Progenitor cell of endocrine pancreas (in vitro differentiated cells): ENCODE results near the gene POC1A. TPM values are rescaled to one million over a fixed set of nuclear protein-coding genes. Genes with fewer than 3 reads are reported as not detected.
A peak's percentile ranks its signal among the peaks of the same experiment; 100 is the strongest.

Experiments used
- DNase-seq: peaks from one replicate; pipeline ENCODE4 v3.0.0; 2021; ENCODE audit warnings: low spot score; ENCODE audit not compliant: unreplicated experiment
- H3K27ac Mint-ChIP-seq: 2 replicates; pipeline ENCODE4 v1.8.0; 2021; ENCODE audit warnings: mild to moderate bottlenecking, moderate library complexity, mixed read lengths
- H3K27me3 Mint-ChIP-seq: 2 replicates; pipeline ENCODE4 v1.8.0; 2021; ENCODE audit warnings: mixed read lengths
- H3K36me3 Mint-ChIP-seq: 2 replicates; pipeline ENCODE4 v1.8.0; 2022; ENCODE audit warnings: mixed read lengths; ENCODE audit not compliant: insufficient read depth
- H3K4me1 Mint-ChIP-seq: 2 replicates; pipeline ENCODE4 v1.8.0; 2021; ENCODE audit warnings: low read depth, mixed read lengths
- H3K4me3 Mint-ChIP-seq: 2 replicates; pipeline ENCODE4 v1.8.0; 2021; ENCODE audit warnings: low read depth, mild to moderate bottlenecking, moderate library complexity, mixed read lengths
- H3K9me3 Mint-ChIP-seq: 2 replicates; pipeline ENCODE4 v1.8.0; 2021; ENCODE audit warnings: low read depth, mixed read lengths
- total RNA-seq: library from RNA; stranded (reverse); gene quantifications from 2 replicates; pipeline ENCODE4 v1.2.1, GENCODE V29; 2021
- TF ChIP-seq, protein P1 (sequence below): fragments of 200-600 bp; sonication (generic); IDR thresholded peaks from one replicate; pipeline ENCODE4 v1.5.0; 2021; ENCODE audit warnings: antibody characterized with exemption, mild to moderate bottlenecking; ENCODE audit not compliant: unreplicated experiment

Gene POC1A
- total RNA-seq, 1 donor from 2014 or later, result 14.5 TPM

DNA sequence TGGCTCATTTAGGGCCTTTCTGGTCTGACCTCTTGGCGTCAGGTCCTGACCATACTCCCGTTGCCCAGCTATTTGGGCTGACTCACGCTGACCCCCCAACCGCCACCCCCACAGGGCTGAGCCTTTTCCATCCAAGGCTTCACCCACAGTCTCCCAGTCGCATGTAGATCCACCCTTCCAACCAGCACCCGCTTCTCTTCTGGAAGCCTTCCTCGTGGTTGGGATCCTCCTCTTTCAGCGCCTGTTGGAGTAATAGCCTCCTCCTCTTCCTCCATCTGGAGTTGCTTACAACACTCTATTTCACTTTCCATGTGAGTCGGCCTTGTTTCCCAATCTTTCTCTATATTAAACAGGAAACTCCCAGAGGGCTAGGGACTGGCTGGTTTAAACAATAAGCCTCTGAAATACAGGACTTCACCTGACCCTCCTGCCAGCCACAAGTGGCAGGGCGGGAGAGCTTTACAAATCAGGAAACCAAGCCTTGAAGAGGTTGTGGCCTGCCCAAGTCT is 41.7 kb upstream of the POC1A start:
- H3K9me3 Mint-ChIP-seq, result no peaks in the 10 kb centered on the region
- peaks cover 4% of the 10 kb centered on the region for H3K36me3 Mint-ChIP-seq
- peaks cover 17% of the 10 kb centered on the region for H3K4me1 Mint-ChIP-seq
- no peaks in the 10 kb centered on the region for H3K27me3 Mint-ChIP-seq
- TF ChIP-seq, protein P1, sequence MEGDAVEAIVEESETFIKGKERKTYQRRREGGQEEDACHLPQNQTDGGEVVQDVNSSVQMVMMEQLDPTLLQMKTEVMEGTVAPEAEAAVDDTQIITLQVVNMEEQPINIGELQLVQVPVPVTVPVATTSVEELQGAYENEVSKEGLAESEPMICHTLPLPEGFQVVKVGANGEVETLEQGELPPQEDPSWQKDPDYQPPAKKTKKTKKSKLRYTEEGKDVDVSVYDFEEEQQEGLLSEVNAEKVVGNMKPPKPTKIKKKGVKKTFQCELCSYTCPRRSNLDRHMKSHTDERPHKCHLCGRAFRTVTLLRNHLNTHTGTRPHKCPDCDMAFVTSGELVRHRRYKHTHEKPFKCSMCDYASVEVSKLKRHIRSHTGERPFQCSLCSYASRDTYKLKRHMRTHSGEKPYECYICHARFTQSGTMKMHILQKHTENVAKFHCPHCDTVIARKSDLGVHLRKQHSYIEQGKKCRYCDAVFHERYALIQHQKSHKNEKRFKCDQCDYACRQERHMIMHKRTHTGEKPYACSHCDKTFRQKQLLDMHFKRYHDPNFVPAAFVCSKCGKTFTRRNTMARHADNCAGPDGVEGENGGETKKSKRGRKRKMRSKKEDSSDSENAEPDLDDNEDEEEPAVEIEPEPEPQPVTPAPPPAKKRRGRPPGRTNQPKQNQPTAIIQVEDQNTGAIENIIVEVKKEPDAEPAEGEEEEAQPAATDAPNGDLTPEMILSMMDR, result no peak
- no peak for DNase-seq
- peak overlapping the region; percentile 84 for H3K27ac Mint-ChIP-seq
- no peak overlapping the region for H3K4me3 Mint-ChIP-seq

DNA sequence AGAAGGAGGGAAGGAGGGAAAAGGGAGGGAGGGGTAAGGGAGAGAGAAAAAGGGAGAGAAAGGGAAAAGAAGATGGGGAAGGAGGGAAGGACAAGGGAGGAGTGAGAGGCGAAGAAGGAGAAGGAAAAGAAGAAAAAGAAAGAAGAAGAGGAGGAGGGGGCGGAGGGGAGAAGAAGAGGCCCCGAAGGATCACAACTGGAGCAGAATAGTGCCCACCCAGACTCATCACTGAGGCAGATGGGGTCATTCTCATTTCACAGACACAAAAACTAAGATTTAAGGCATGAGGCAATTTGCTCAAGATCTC is 41.0 kb upstream of the POC1A start:
- Mint-ChIP-seq H3K4me1 (peaks cover 18% of the 10 kb centered on the region), H3K27me3 (no peaks in the 10 kb centered on the region), H3K9me3 (no peaks in the 10 kb centered on the region), H3K4me3 (no peak overlapping the region), H3K36me3 (peaks cover 4% of the 10 kb centered on the region), H3K27ac (no peak overlapping the region)
- DNase-seq, result no peak
- TF ChIP-seq, protein P1, result no peak

DNA sequence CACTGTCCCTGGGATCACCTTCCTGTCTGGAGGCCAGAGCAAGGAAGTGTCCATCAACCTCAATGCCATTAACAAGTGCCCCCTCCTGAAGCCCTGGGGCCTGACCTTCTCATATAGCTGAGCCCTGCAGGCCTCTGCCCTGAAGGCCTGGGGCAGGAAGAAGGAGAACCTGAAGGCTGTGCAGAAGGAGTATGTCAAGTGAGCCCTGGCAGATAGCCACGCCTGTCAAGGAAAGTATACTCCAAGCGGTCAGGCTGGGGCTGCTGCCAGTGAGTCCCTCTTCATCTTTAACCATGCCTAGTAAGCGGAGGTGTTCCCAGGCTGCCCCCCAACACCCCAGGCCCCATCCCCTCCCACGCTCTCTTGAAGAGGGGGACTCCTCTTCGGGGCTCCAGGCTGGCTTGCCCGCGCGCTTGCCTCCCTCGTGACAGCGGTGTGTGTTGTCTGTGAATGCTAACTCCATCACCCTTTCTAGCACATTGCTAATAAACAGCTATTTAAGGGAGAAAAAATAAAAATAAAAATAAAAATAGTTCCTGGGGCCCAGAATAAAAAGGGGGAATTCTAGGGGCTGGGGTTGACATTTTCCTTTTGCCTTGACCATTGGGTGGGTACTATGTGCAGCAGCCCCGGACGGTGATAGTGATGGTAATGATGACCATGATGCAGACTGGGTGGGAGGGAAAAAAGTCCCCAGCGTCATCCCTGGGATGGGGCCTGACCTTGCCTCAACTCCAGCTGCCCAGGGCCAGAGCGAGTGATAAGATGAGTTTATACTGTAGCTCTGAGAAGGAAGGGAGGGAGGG is 40.5 kb upstream of the POC1A start:
- TF ChIP-seq, protein P1, result no peak
- no peak overlapping the region for H3K27ac Mint-ChIP-seq
- no peaks in the 10 kb centered on the region for H3K9me3 Mint-ChIP-seq
- no peak overlapping the region for H3K4me3 Mint-ChIP-seq
- peaks cover 2% of the 10 kb centered on the region for H3K36me3 Mint-ChIP-seq
- peaks cover 18% of the 10 kb centered on the region for H3K4me1 Mint-ChIP-seq
- no peak for DNase-seq
- H3K27me3 Mint-ChIP-seq, result no peaks in the 10 kb centered on the region

DNA sequence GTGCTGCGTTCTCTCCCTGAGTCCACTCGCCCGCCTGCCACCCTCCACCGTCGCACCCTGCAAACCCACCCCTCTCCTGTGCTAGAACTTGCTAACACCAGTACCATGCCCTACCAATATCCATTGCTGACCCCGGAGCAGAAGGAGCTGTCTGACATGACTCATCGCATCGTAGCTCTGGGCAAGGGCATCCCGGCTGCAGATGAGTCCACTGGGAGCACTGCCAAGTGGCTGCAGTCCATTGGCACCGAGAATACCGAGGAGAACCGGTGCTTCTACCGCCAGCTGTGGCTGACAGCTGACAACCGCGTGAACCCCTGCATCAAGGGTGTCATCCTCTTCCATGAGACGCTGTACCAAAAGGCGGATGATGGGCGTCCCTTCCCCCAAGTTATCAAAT is 38.8 kb upstream of the POC1A start:
- no peak for DNase-seq
- no peak overlapping the region for H3K4me3 Mint-ChIP-seq
- no peaks in the 10 kb centered on the region for H3K36me3 Mint-ChIP-seq
- peaks cover 14% of the 10 kb centered on the region for H3K4me1 Mint-ChIP-seq
- TF ChIP-seq, protein P1, result no peak
- H3K27me3 Mint-ChIP-seq, result no peaks in the 10 kb centered on the region
- no peak overlapping the region for H3K27ac Mint-ChIP-seq
- H3K9me3 Mint-ChIP-seq, result no peaks in the 10 kb centered on the region

- no peak for DNase-seq
- Mint-ChIP-seq H3K36me3 (no peaks in the 10 kb centered on the region), H3K4me1 (peaks cover 8% of the 10 kb centered on the region), H3K9me3 (no peaks in the 10 kb centered on the region), H3K27ac (no peak overlapping the region), H3K4me3 (no peak overlapping the region), H3K27me3 (no peaks in the 10 kb centered on the region)
- TF ChIP-seq, protein P1, result no peak
These were observed 37.4 kb upstream of the POC1A start for GRCh38 chr3:52191663-52192062.
